ENCODE results near the gene FIBCD1.

GRCh38 chr9:130970855-130971254, 31.8 kb upstream of the FIBCD1 start:
- TF ChIP-seq CTCF (conservative IDR thresholded peaks at IDR 0.05; ENCODE audit: low read length) = no peak
- TF ChIP-seq EZH2phosphoT487 (IDR thresholded peaks at IDR 0.05; ENCODE audit: borderline replicate concordance, low read depth, low read length) = no peak

Data from OCI-LY7 (cell line).